Thymus (tissue), 11 donors: ENCODE data around the gene PCDH7. TPM values are rescaled to one million over a fixed set of nuclear protein-coding genes. Genes with fewer than 3 reads are reported as not detected.

Source experiments
- DNase-seq, 9 donors: peaks; one replicate each; pipeline ENCODE4 v3.0.0-alpha.2; 2013; ENCODE audit warnings: low spot score in 9 of 9, low read depth in 6 of 9, missing footprints in 1 of 9
- H3K27ac ChIP-seq, 2 donors: one replicate each; pipeline ENCODE4 v1.5.1; 2013; ENCODE audit warnings: control low read depth in 1 of 2, low read depth in 1 of 2, low read length in 1 of 2, mild to moderate bottlenecking in 1 of 2, moderate library complexity in 1 of 2
- H3K27me3 ChIP-seq, 2 donors: one replicate each; pipeline ENCODE4 v1.5.1; 2013; ENCODE audit warnings: low read length in 1 of 2; ENCODE audit not compliant: control insufficient read depth in 2 of 2, insufficient read depth in 1 of 2
- H3K36me3 ChIP-seq, 2 donors: one replicate each; pipeline ENCODE4 v1.5.1; 2013; ENCODE audit warnings: low read length in 1 of 2, mild to moderate bottlenecking in 1 of 2, moderate library complexity in 1 of 2; ENCODE audit not compliant: control insufficient read depth in 2 of 2, insufficient read depth in 2 of 2
- H3K4me1 ChIP-seq, 2 donors: one replicate each; pipeline ENCODE4 v1.5.1; 2013; ENCODE audit warnings: low read length in 2 of 2; ENCODE audit not compliant: control insufficient read depth in 2 of 2, insufficient read depth in 2 of 2
- H3K4me3 ChIP-seq, 2 donors: one replicate each; pipeline ENCODE4 v1.5.1; 2013; ENCODE audit warnings: low read length in 2 of 2, control low read depth in 1 of 2, mild to moderate bottlenecking in 1 of 2
- H3K9me3 ChIP-seq, 2 donors: one replicate each; pipeline ENCODE4 v1.5.1; 2013; ENCODE audit warnings: low read length in 1 of 2, mild to moderate bottlenecking in 1 of 2; ENCODE audit not compliant: control insufficient read depth in 2 of 2, insufficient read depth in 1 of 2
- WGBS: extraction: QIAGEN DNeasy Blood & Tissue Kit; methylation state at CpG from one replicate; pipeline ENCODE4 v1.1.7; 2013; 5-methylcytosine and 5-hydroxymethylcytosine counted together
- polyA plus RNA-seq: library from polyadenylated mRNA; stranded (reverse); fragments of 200-250 nt; gene quantifications from one replicate; pipeline ENCODE4 v1.2.3, GENCODE V29; 2013
- total RNA-seq: library from RNA; stranded (reverse); fragments of 120-200 nt; gene quantifications from one replicate; pipeline ENCODE4 v1.2.4, GENCODE V29; 2013
- donor health status: healthy.

PCDH7 gene
- total and polyA plus RNA-seq, 2 donors, result 0.64 to 2.4 TPM

GRCh38 chr4:30725562-30725961 lies 5.4 kb downstream of the PCDH7 start:
- Histone ChIP-seq H3K27ac (no peak overlapping the region), H3K4me3 (no peak overlapping the region)

GRCh38 chr4:30726090-30726675 lies 6.0 kb downstream of the PCDH7 start:
- Histone ChIP-seq H3K4me1 (no peaks in the 10 kb centered on the region), H3K9me3 (no peaks in the 10 kb centered on the region), H3K27me3 (peaks cover 16 to 30% of the 10 kb centered on the region in 2 donors), H3K27ac (no peak overlapping the region), H3K4me3 (no peak overlapping the region), H3K36me3 (no peaks in the 10 kb centered on the region)
- 89% methylated on average over 2 of the region's 2 CpGs for WGBS
- DNase-seq, result no peak

More at GRCh38 chr4:30725562-30725961, 5.4 kb downstream of the PCDH7 start:
- no peaks in the 10 kb centered on the region for H3K4me1 ChIP-seq
- H3K36me3 ChIP-seq, result no peaks in the 10 kb centered on the region
- WGBS, result 93% methylated on average over 2 of the region's 2 CpGs
- H3K27me3 ChIP-seq, result peaks cover 22 to 37% of the 10 kb centered on the region in 2 donors
- H3K9me3 ChIP-seq, result no peaks in the 10 kb centered on the region
- DNase-seq, result no peak

- Histone ChIP-seq H3K9me3 (no peaks in the 10 kb centered on the region), H3K4me3 (no peak overlapping the region), H3K4me1 (no peaks in the 10 kb centered on the region), H3K36me3 (no peaks in the 10 kb centered on the region), H3K27ac (no peak overlapping the region), H3K27me3 (peaks cover 7 to 19% of the 10 kb centered on the region in 2 donors)
- DNase-seq, result no peak
- 96% methylated on average over 2 of the region's 2 CpGs for WGBS
These were observed 7.2 kb downstream of the PCDH7 start for GRCh38 chr4:30727409-30727808.

GRCh38 chr4:30728311-30728710 lies 8.1 kb downstream of the PCDH7 start:
- Histone ChIP-seq H3K36me3 (no peaks in the 10 kb centered on the region), H3K4me1 (no peaks in the 10 kb centered on the region), H3K4me3 (no peak overlapping the region), H3K27me3 (peaks cover 0 to 10% of the 10 kb centered on the region in 2 donors), H3K27ac (no peak overlapping the region), H3K9me3 (no peaks in the 10 kb centered on the region)
- 95% methylated on average over 2 of the region's 2 CpGs for WGBS
- no peak for DNase-seq

- no peak overlapping the region for H3K4me3 ChIP-seq
- H3K27ac ChIP-seq, result no peak overlapping the region
- no peaks in the 10 kb centered on the region for H3K36me3 ChIP-seq
- 60% methylated on average over 3 of the region's 3 CpGs for WGBS
- H3K9me3 ChIP-seq, result no peaks in the 10 kb centered on the region
- DNase-seq, result no peak
- no peaks in the 10 kb centered on the region for H3K4me1 ChIP-seq
- H3K27me3 ChIP-seq, result no peaks in the 10 kb centered on the region
These were observed 23.7 kb downstream of the PCDH7 start for GRCh38 chr4:30743897-30744296.

- H3K27me3 ChIP-seq, result no peaks in the 10 kb centered on the region
- H3K9me3 ChIP-seq, result no peaks in the 10 kb centered on the region
- no peaks in the 10 kb centered on the region for H3K36me3 ChIP-seq
- H3K4me3 ChIP-seq, result no peak overlapping the region
- H3K4me1 ChIP-seq, result no peaks in the 10 kb centered on the region
- H3K27ac ChIP-seq, result no peak overlapping the region
- no peak for DNase-seq
These were observed 24.2 kb downstream of the PCDH7 start for GRCh38 chr4:30744386-30744785.

- Histone ChIP-seq H3K36me3 (no peaks in the 10 kb centered on the region), H3K27ac (no peak overlapping the region), H3K27me3 (no peaks in the 10 kb centered on the region), H3K9me3 (no peaks in the 10 kb centered on the region), H3K4me1 (no peaks in the 10 kb centered on the region), H3K4me3 (no peak overlapping the region)
- DNase-seq, result no peak
- 83% methylated on average over 4 of the region's 4 CpGs for WGBS
These were observed 24.9 kb downstream of the PCDH7 start for GRCh38 chr4:30744957-30745640.

- Histone ChIP-seq H3K27me3 (no peaks in the 10 kb centered on the region), H3K27ac (no peak overlapping the region), H3K36me3 (no peaks in the 10 kb centered on the region), H3K4me3 (no peak overlapping the region), H3K9me3 (no peaks in the 10 kb centered on the region), H3K4me1 (no peaks in the 10 kb centered on the region)
- 35% methylated on average over 1 of the region's 1 CpG for WGBS
- DNase-seq, result no peak
These were observed 26.6 kb downstream of the PCDH7 start for GRCh38 chr4:30746735-30747134.

GRCh38 chr4:30753316-30753715 lies 33.1 kb downstream of the PCDH7 start:
- Histone ChIP-seq H3K27ac (no peak overlapping the region), H3K4me1 (no peaks in the 10 kb centered on the region), H3K4me3 (no peak overlapping the region), H3K9me3 (no peaks in the 10 kb centered on the region), H3K36me3 (no peaks in the 10 kb centered on the region), H3K27me3 (no peaks in the 10 kb centered on the region)
- no peak for DNase-seq
- WGBS, result 87% methylated on average over 3 of the region's 3 CpGs
